Esophagus squamous epithelium (tissue), 4 donors: ENCODE results near the gene POU2F1.

Source experiments
- POLR2A ChIP-seq, 4 donors: fragments of 450-650 bp; IDR thresholded peaks; one replicate each; pipeline ENCODE4 v1.6.1; 2017; ENCODE audit warnings: antibody characterized with exemption in 4 of 4, mild to moderate bottlenecking in 4 of 4, moderate library complexity in 3 of 4
- TF ChIP-seq, protein P1 (sequence below), 6 experiments: fragments of 450-650 bp in 4 of 6; fragments of 200-600 bp in 2 of 6; sonication (generic) in 2 of 6; IDR thresholded peaks; one replicate each; pipeline ENCODE4 v1.5.1; 2016 to 2019; ENCODE audit warnings: antibody characterized with exemption in 6 of 6, mild to moderate bottlenecking in 4 of 6, moderate library complexity in 4 of 6

- TF ChIP-seq, protein P1, sequence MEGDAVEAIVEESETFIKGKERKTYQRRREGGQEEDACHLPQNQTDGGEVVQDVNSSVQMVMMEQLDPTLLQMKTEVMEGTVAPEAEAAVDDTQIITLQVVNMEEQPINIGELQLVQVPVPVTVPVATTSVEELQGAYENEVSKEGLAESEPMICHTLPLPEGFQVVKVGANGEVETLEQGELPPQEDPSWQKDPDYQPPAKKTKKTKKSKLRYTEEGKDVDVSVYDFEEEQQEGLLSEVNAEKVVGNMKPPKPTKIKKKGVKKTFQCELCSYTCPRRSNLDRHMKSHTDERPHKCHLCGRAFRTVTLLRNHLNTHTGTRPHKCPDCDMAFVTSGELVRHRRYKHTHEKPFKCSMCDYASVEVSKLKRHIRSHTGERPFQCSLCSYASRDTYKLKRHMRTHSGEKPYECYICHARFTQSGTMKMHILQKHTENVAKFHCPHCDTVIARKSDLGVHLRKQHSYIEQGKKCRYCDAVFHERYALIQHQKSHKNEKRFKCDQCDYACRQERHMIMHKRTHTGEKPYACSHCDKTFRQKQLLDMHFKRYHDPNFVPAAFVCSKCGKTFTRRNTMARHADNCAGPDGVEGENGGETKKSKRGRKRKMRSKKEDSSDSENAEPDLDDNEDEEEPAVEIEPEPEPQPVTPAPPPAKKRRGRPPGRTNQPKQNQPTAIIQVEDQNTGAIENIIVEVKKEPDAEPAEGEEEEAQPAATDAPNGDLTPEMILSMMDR (IDR thresholded peaks at IDR 0.05), result no peak
- no peak for TF ChIP-seq POLR2A (IDR thresholded peaks at IDR 0.05)
Measured at GRCh38 chr1:167301355-167301754, 80.7 kb downstream of the POU2F1 start.
